CD4-positive, CD25-positive, alpha-beta regulatory T cell (primary cell): ENCODE results near the gene STK24. TPM values are rescaled to one million over a fixed set of nuclear protein-coding genes. Genes with fewer than 3 reads are reported as not detected.

Experiments used
- ATAC-seq, 2 donors: fragments of 150-1000 bp; cut with Tn5 transposase; one replicate each; pipeline ENCODE4 v1.10.0; 2021; ENCODE audit warnings: low read depth in 2 of 2, moderate number of reproducible peaks in 2 of 2, moderate library complexity in 1 of 2
- DNase-seq, 3 donors: peaks; one replicate each; pipeline versions ENCODE4 v3.0.0 to v3.0.0-alpha.2; 2012 to 2022; ENCODE audit warnings: mixed read lengths in 1 of 3
- H3K27ac ChIP-seq: one replicate; pipeline ENCODE4 v1.7.0; 2013; ENCODE audit warnings: mild to moderate bottlenecking, low read length; ENCODE audit not compliant: insufficient read depth, poor library complexity, severe bottlenecking
- H3K27me3 ChIP-seq: one replicate; pipeline ENCODE4 v1.7.0; 2013; ENCODE audit warnings: low read length; ENCODE audit not compliant: control insufficient read depth, insufficient read depth
- H3K36me3 ChIP-seq: one replicate; pipeline ENCODE4 v1.7.0; 2013; ENCODE audit warnings: mild to moderate bottlenecking, low read length, moderate library complexity; ENCODE audit not compliant: control insufficient read depth, insufficient read depth
- H3K4me1 ChIP-seq: 2 replicates; pipeline ENCODE4 v1.7.0; 2013; ENCODE audit warnings: mild to moderate bottlenecking, low read length; ENCODE audit not compliant: insufficient read depth, control insufficient read depth, poor library complexity, severe bottlenecking
- H3K4me3 ChIP-seq: one replicate; pipeline ENCODE4 v1.7.0; 2013; ENCODE audit warnings: low read depth, mild to moderate bottlenecking, low read length, moderate library complexity
- H3K9me3 ChIP-seq, 2 experiments: 1 replicate in 1 of 2; 2 replicates in 1 of 2; pipeline ENCODE4 v1.7.0; 2013; ENCODE audit warnings: low read length in 2 of 2, mild to moderate bottlenecking in 1 of 2, moderate library complexity in 1 of 2; ENCODE audit not compliant: control insufficient read depth in 2 of 2
- H3K27ac Mint-ChIP-seq, 3 donors: one replicate each; pipeline ENCODE4 v1.8.0; 2020 to 2022; ENCODE audit warnings: mild to moderate bottlenecking in 3 of 3, mixed read lengths in 3 of 3, moderate library complexity in 2 of 3
- H3K27me3 Mint-ChIP-seq: one replicate; pipeline ENCODE4 v1.8.0; 2022; ENCODE audit warnings: mild to moderate bottlenecking, mixed read lengths
- H3K36me3 Mint-ChIP-seq: one replicate; pipeline ENCODE4 v1.8.0; 2020; ENCODE audit warnings: mixed read lengths
- H3K4me1 Mint-ChIP-seq, 4 donors: one replicate each; pipeline ENCODE4 v1.8.0; 2020 to 2022; ENCODE audit warnings: mixed read lengths in 4 of 4, mild to moderate bottlenecking in 1 of 4
- H3K4me3 Mint-ChIP-seq, 4 donors: one replicate each; pipeline ENCODE4 v1.8.0; 2020 to 2022; ENCODE audit warnings: mild to moderate bottlenecking in 4 of 4, mixed read lengths in 4 of 4, moderate library complexity in 3 of 4
- H3K9me3 Mint-ChIP-seq, 7 donors: one replicate each; pipeline ENCODE4 v1.8.0; 2020 to 2022; ENCODE audit warnings: mixed read lengths in 7 of 7, mild to moderate bottlenecking in 3 of 7, moderate library complexity in 2 of 7
- polyA plus RNA-seq, 4 donors: library from polyadenylated mRNA; unstranded; fragments of 300-500 nt; fragmentation: Illumina TruSeq; gene quantifications; one replicate each; pipeline ENCODE4 v1.2.3, GENCODE V29; 2021
- total RNA-seq: library from RNA; stranded (reverse); gene quantifications from one replicate; pipeline ENCODE4 v1.2.3, GENCODE V29; 2022

The STK24 gene
- total and polyA plus RNA-seq, 5 donors from 2014 or later: 26.7 to 141 (median 54.1) TPM

- Histone ChIP-seq H3K4me1 (no peaks in the 10 kb centered on the region), H3K36me3 (peaks cover 89% of the 10 kb centered on the region), H3K4me3 (no peak overlapping the region), H3K9me3 (no peaks in the 10 kb centered on the region), H3K27ac (no peak overlapping the region), H3K27me3 (no peaks in the 10 kb centered on the region)
- no peak for DNase-seq
- H3K9me3 Mint-ChIP-seq: no peaks in the 10 kb centered on the region
- peak overlapping the region; percentile 61 to 81 (median 74) for H3K27ac Mint-ChIP-seq
- peak overlapping the region in 1 of 4 donors; percentile 61 for H3K4me3 Mint-ChIP-seq
- peaks cover 0 to 14% (median 6%) of the 10 kb centered on the region in 4 donors for H3K4me1 Mint-ChIP-seq
- no peak for ATAC-seq
- H3K36me3 Mint-ChIP-seq: peaks cover 22% of the 10 kb centered on the region
- H3K27me3 Mint-ChIP-seq: no peaks in the 10 kb centered on the region
These were observed 114.5 kb downstream of the STK24 start for GRCh38 chr13:98462241-98462882.

DNA sequence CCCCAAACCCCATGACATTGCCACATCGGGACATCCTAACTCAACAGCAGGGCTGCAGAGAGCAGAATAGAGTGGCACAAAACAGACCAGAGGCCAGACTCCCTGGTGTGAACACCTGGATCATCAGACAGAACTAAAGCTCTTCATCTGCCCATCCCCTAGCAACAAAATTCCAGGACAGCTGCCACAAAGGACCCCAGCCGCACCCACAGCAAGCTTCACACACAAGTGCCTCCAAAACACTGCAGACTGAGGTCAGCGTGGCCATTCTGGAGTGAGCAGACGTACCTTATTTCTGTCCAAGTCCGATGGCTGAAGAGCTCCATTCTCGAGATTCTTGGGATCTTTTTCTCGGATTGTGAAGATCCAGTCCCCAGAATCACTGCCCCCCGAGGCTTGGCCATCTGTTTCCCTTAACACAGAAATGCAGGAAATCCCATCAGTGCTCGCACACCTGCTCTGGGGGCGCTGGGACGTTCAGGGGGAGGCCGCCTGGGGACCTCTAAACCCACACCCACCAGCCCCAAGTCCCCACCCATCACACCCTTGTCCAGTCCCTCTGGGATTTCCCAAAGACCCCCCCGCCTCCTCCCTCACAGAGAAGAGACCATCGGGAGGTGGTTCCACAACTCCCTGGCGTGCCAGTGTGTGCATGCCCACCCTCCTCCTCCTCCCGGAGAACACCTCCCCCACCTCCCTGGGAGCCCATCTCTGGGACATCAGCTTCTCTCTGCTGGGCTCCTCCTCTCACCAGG is 115.2 kb downstream of the STK24 start:
- H3K9me3 ChIP-seq: no peaks in the 10 kb centered on the region
- peaks cover 0 to 11% (median 5%) of the 10 kb centered on the region in 4 donors for H3K4me1 Mint-ChIP-seq
- no peaks in the 10 kb centered on the region for H3K27me3 Mint-ChIP-seq
- peaks cover 22% of the 10 kb centered on the region for H3K36me3 Mint-ChIP-seq
- peak overlapping the region in 1 of 3 donors; percentile 5 for H3K27ac Mint-ChIP-seq
- H3K4me3 Mint-ChIP-seq: no peak overlapping the region
- no peaks in the 10 kb centered on the region for H3K9me3 Mint-ChIP-seq
- no peak overlapping the region for H3K4me3 ChIP-seq
- ATAC-seq (no peak), DNase-seq (no peak)
- H3K36me3 ChIP-seq: peaks cover 90% of the 10 kb centered on the region
- H3K27ac ChIP-seq: no peak overlapping the region
- no peaks in the 10 kb centered on the region for H3K4me1 ChIP-seq
- no peaks in the 10 kb centered on the region for H3K27me3 ChIP-seq

DNA sequence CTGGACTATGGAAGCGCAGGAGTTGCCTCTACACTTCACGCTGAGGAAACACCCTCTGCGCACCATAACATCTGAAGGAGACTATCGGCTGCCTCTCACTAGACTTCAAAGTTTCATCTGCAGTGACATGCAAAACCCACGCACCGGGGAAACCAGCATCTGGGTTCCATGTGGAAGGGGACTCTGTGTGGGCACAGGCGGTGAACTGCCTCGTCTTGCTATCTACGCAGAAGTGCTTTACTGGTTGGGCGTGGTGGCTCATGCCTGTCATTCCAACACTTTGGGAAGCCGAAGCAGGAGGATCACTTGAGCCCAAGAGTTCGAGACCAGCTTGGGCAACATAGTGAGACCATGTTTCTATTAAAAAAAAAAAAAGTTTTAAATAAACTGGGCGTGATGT is 116.4 kb downstream of the STK24 start:
- Histone ChIP-seq H3K4me3 (no peak overlapping the region), H3K27ac (no peak overlapping the region), H3K36me3 (peaks cover 91% of the 10 kb centered on the region), H3K27me3 (no peaks in the 10 kb centered on the region), H3K9me3 (no peaks in the 10 kb centered on the region), H3K4me1 (no peaks in the 10 kb centered on the region)
- Mint-ChIP-seq H3K27me3 (no peaks in the 10 kb centered on the region), H3K27ac (peak overlapping the region in 1 of 3 donors; percentile 51), H3K9me3 (no peaks in the 10 kb centered on the region), H3K36me3 (peaks cover 29% of the 10 kb centered on the region), H3K4me1 (peaks cover 0 to 7% (median 3%) of the 10 kb centered on the region in 4 donors), H3K4me3 (no peak overlapping the region)
- ATAC-seq (no peak), DNase-seq (no peak)

GRCh38 chr13:98459721-98460370 is 117.1 kb downstream of the STK24 start:
- H3K27me3 Mint-ChIP-seq: no peaks in the 10 kb centered on the region
- H3K9me3 ChIP-seq: no peaks in the 10 kb centered on the region
- peak overlapping the region in 1 of 3 donors; percentile 71 for H3K27ac Mint-ChIP-seq
- no peak overlapping the region for H3K4me3 ChIP-seq
- no peak overlapping the region for H3K27ac ChIP-seq
- H3K36me3 ChIP-seq: peaks cover 88% of the 10 kb centered on the region
- H3K4me3 Mint-ChIP-seq: no peak overlapping the region
- peaks cover 29% of the 10 kb centered on the region for H3K36me3 Mint-ChIP-seq
- H3K4me1 Mint-ChIP-seq: peaks cover 0 to 7% (median 3%) of the 10 kb centered on the region in 4 donors
- DNase-seq (no peak), ATAC-seq (no peak)
- H3K27me3 ChIP-seq: no peaks in the 10 kb centered on the region
- no peaks in the 10 kb centered on the region for H3K4me1 ChIP-seq
- H3K9me3 Mint-ChIP-seq: no peaks in the 10 kb centered on the region

DNA sequence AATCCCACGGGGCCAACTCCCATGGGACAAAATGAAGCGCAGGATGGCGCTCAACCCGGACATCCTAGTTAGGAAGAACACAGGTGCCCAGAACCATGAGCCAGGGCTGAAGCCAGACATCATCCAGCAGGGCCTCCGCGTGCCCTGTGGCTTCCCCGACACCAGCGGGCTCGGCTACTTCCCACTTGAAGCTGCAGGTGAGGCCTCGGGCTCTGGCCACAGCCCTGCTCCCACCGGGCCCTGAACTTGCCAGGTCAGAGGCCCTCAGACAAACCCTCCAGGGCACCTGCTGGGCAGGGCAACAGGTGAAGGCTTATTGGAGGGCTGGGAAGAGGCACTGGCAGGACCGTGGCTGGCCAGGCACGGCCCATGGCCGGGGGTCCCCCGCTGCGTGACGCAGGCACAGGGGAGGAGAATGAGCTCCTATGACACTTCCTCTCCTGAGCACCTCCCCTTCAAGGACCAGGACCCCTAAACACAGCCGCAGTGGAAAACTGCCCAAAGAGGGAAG is 117.7 kb downstream of the STK24 start:
- Mint-ChIP-seq H3K36me3 (peaks cover 32% of the 10 kb centered on the region), H3K27ac (peak overlapping the region in 1 of 3 donors; percentile 71), H3K27me3 (no peaks in the 10 kb centered on the region), H3K4me1 (peaks cover 0 to 7% (median 5%) of the 10 kb centered on the region in 4 donors), H3K4me3 (no peak overlapping the region), H3K9me3 (no peaks in the 10 kb centered on the region)
- no peak overlapping the region for H3K27ac ChIP-seq
- DNase-seq (no peak), ATAC-seq (no peak)
- peaks cover 91% of the 10 kb centered on the region for H3K36me3 ChIP-seq
- no peaks in the 10 kb centered on the region for H3K9me3 ChIP-seq
- H3K4me1 ChIP-seq: no peaks in the 10 kb centered on the region
- no peaks in the 10 kb centered on the region for H3K27me3 ChIP-seq
- no peak overlapping the region for H3K4me3 ChIP-seq

DNA sequence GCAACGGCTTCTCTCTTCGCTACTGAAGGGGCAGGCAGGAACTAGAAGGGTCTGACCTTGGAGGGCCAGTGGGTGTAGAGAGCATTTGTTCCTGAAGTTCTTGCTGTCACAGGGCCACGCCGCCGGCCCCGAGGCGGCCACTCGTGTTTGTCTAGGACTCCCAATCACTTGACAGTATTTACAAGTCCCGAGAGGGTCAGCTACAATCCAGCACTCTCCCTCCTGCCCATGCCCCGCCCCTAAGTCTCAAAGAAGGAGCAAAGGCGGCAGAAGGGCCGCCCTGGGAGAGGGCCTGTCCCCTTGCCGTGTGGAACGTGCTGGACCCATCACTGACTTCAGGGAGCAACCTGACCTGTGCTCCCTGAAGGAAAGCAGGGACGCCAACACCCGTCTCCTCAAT is 118.5 kb downstream of the STK24 start:
- Histone ChIP-seq H3K9me3 (no peaks in the 10 kb centered on the region), H3K27me3 (no peaks in the 10 kb centered on the region), H3K36me3 (peaks cover 93% of the 10 kb centered on the region), H3K27ac (no peak overlapping the region), H3K4me1 (no peaks in the 10 kb centered on the region), H3K4me3 (no peak overlapping the region)
- Mint-ChIP-seq H3K9me3 (no peaks in the 10 kb centered on the region), H3K4me1 (peaks cover 0 to 7% (median 4%) of the 10 kb centered on the region in 4 donors), H3K27ac (peak overlapping the region in 1 of 3 donors; percentile 48), H3K27me3 (no peaks in the 10 kb centered on the region), H3K36me3 (peaks cover 33% of the 10 kb centered on the region), H3K4me3 (no peak overlapping the region)
- DNase-seq (no peak), ATAC-seq (no peak)

DNA sequence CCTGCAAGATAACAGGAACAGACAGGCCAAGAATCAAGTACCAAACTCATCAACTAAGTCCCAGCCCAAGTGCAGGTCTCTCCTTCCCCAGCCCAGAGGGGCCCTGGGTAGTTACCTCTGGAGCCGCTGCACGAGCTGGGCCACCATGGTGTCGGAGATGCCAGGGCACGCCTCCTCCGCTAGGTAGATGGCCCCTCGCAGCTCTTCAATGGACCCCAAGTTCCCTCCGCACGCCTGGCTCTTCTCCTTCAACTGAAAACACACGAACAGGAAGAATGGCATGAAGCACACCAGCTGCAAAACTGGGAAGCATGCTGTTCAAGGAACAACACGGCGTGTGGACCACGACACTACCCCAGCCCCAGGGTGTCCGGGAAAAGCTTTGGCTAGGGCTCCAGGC is 119.9 kb downstream of the STK24 start:
- ATAC-seq: no peak
- no peaks in the 10 kb centered on the region for H3K27me3 ChIP-seq
- H3K4me3 Mint-ChIP-seq: no peak overlapping the region
- no peaks in the 10 kb centered on the region for H3K9me3 ChIP-seq
- H3K4me1 ChIP-seq: no peaks in the 10 kb centered on the region
- no peak for DNase-seq
- no peaks in the 10 kb centered on the region for H3K27me3 Mint-ChIP-seq
- peaks cover 39% of the 10 kb centered on the region for H3K36me3 Mint-ChIP-seq
- H3K27ac Mint-ChIP-seq: peak overlapping the region in 2 of 3 donors; percentile 42 to 60
- H3K9me3 Mint-ChIP-seq: no peaks in the 10 kb centered on the region
- no peak overlapping the region for H3K27ac ChIP-seq
- no peak overlapping the region for H3K4me3 ChIP-seq
- H3K36me3 ChIP-seq: peaks cover 93% of the 10 kb centered on the region
- peaks cover 0 to 4% (median 4%) of the 10 kb centered on the region in 4 donors for H3K4me1 Mint-ChIP-seq
